NCI-H345 treated with DMSO at 0.1 percent for 48 hours (cell line): Measurements from ENCODE around the gene BCHE.
"Not testable (repeated sequence)": the region's sequence is repeated elsewhere in the genome, so short reads cannot be mapped to it uniquely, and the experiment has no call there.

Experiments used
- DNase-seq: peaks from one replicate; lab custom pipeline; 2025; ENCODE audit not compliant: unreplicated experiment; lab: John Stamatoyannopoulos, UW

The BCHE gene

DNA sequence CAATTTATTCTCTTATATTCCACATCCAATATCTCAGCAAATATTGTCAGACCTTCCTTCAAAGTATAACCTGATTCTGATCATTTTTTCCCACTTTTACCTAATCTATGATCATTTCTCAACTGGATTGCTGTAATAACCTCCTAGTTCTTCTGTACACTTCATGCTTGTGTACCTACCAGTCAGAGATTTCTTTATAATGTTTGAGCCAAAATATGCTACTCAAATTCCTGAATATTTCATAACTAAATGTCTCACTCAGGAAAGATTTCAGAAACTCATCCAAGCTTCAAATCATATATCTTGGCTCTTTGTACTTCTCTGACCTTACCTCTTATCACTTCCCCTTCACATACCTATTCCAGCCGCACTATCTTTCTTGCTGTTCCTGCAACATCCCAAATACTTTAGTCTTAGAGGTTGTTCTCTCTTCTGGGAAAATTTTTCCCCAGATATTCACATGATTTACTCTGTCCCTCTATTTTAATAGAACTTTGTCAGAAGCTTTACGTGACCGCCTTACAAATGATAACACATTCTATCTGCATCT, 20.0 kb downstream of the BCHE start:
- no peak for DNase-seq

DNA sequence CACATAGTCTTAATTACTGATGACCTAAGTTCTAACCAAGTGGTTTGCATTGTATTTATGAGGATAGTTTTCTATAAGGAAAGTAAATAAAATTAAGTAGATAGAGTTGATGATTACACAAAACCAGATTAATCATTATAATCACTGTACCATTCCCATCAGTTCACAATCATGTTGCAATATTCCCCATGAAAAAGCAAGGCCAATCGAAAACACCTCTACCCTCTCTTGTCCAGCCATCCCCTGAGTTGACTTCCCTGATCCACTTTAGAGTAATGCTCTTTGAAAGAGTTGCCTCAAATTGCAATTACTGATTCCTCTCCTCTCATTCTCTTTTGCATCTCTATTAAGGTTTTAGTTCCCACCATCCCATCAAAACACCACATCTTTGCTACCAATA, 21.0 kb downstream of the BCHE start:
- no peak for DNase-seq

DNA sequence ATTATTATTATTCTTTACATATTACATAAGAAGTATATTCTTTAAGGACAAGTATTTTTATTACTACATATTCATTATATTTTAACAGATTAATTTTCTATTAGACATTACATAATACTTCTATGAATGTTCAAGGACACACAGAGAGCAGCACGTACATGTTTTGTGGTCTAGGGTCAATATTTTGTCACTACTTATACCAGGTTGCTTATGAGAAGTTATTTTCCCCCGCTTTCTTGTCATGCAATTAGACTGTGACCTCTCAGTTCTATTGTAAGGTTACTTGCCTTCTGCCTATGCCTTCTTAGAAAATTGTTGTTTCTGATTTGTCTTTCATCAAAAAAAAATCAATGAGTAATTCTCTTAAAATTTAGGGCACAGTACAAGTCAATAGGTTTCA, 21.5 kb downstream of the BCHE start:
- DNase-seq = no peak

DNA sequence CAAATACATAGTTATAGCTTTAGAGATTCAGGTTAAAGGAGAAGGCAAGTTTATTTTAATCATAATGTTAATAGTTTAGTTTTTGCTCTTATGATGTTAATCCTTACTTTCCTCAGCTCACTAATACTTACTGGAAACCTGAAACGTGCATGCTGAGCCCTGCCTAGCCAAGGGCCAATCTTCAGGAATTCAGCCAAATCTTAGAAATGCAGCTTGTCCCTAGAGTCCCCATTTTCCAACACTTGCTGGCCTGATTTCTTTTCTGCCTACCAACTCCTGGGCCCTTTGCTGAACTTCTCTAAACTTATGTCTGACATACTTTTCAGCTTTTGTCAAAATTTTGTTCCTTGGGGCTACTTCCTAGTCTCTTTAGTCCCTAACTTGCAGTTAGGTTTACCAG, 22.8 kb downstream of the BCHE start:
- no peak for DNase-seq

DNA sequence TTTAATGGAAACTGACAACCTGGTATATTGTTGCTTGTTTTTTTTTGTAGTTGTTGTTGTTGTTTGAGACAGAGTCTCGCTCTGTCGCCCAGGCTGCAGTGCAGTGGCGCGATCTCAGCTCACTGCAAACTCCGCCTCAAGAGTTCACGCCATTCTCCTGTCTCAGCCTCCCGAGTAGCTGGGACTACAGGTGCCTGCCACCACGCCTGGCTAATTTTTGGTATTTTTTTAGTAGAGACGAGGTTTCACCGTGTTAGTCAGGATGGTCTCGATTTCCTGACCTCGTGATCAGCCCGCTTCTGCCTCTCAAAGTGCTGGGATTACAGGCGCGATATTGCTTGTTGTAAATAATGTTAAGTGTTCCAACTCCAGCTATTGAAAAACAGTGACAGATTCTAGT, 29.3 kb downstream of the BCHE start:
- not testable (repeated sequence) for DNase-seq

DNA sequence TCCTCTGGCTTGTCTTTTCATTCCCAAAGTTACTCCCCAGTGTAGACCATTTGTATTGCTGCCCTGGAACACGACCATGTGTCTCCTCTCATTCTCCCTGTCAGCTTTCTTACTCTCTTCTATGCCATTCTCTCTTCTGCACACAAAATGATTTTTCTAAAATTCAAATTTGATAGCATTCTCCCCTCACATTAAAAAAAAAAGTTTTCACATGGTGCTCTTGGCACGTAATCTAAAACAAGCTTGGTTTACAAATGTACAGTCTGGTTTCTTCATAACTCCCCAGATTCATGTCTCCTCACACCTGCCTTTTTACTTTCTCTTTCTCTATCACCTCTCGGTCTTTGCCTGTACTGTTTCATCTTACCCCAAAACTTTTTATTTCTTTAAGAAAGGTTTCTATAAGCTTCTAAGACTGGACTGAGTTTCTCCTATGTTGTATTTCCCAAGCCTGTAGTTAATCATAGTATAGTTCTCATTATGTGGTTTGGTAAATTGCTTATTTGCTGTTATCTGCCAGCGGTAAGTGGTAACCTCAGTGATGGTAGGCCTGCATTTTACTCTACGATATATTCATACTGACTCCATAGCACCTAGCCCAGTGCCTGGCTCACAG, 31.2 kb downstream of the BCHE start:
- no peak for DNase-seq

DNA sequence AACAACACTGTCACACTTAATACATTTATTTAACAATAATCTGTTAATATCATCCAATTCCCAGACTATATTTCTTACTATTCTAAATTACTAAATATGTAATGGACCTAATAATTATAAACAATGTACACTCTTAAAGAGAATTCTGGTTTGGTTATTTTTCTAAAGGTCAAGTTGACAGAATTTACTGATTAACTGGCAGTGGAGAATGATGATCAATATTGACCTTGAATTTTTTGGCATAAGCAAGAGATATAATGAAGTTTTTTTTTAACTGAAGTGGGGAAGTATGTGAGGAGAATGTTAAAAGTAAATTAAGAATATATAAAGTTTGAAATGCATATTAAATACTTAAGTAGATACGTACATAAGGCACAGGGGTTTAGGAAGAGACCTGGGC, 33.8 kb downstream of the BCHE start:
- DNase-seq = no peak

DNA sequence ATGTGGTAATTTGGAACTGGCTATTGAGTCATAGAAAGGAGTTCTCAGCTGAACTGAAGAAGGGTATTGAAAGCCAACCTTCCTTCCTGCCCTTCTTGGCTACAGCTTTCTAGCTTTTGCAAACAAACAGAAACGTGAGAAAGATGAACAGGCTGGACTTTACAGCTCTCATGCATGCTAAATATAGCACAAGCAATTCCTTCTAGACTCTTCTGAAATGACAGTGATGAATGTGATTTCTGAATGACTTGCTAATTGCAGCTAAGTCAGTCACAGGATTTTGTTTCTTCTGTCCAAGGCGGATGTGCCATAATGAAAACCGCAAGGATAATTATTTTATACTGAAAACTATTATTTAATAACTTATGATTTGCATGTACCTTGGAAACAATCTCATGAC, 36.3 kb downstream of the BCHE start:
- no peak for DNase-seq

DNA sequence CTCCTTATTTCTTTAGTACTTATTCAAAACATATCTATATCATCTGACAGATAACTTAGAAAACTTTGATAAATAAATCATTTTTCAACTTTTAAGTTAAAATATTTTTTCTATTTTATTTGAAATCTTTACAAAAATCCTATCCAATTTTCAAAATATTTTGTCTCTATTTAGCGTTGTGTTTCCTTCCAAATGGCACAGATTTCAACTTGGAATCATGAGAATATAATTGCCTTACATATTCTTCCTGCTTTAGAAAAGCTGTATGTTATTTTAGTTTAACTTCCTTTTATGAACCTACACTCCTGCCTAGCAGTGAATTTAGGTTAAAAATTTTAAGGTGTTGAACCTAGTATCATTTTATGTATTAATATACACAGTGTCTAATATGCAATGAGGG, 38.2 kb downstream of the BCHE start:
- DNase-seq = no peak

DNA sequence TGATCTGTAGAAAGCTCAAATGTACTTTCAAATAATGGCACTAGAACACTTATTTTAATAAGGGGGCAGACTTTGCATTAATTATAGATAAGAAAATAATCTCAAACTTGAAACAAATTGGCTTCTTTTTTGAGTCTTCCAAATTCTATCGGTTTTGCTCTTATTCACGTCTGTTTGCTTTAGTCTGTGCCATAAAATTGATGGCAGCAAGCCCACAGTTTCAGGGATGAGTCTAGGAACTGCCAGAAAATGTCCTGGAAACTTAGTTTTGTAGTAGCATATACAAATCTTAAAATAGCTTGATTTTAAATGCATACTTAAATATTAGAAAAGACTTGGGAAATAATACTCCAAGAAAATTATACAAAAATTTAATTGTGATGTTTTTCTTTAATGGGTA, 39.7 kb downstream of the BCHE start:
- no peak for DNase-seq

DNA sequence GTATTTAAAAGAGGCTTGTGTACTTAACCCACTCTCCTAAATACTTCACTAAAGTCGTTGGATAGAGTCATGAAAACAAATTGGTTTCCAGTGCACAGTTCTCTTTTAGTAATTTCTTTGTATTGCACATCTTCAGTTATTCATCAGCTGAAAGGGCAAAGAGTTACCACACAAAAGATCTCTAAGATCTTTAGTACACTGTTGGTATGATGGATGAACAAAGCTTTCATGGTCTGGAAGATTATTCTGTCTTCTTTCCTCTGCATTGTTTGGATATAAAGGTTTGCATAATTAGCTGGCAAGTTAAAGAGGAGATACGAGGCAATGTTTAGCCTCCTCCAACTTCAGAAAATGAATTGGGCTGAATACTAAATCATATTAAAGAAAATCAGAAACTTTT, 40.5 kb downstream of the BCHE start:
- DNase-seq = no peak

DNA sequence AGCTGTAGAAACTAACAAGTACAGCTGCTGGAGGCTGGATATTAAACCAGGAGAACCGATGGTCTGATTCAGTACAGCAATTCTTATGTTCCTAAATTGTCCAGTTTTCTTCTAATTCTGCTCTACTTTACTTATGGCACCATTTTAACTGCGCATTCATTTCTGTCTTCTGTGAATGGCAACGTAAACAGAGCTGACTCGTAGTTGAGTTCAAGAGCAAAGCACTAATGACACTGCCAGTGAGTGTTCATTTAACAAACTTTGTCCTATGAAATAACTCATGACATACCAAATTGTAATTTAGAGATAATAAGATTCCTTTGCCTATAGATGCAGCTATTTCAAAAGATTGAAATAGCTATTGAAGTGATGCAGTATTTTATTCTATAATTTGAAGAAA, 48.7 kb downstream of the BCHE start:
- DNase-seq = no peak

DNA sequence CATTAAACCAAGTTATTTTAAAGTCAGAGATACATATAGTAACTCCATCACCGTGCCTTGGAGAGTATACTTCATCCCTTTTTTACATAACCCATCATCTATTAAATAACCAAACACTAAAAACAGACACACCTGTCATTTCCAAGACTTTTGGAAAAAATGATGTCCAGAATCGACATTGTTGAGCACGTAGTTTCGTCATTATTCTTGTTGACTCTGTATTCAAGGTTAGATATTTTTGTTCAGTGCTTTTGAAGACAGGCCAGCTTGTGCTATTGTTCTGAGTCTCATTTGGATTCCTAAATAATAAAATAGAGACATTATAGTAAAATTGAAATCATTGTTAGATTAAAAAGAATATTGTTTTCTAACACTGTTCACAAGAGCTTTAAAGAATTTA, 51.2 kb downstream of the BCHE start:
- DNase-seq = no peak

DNA sequence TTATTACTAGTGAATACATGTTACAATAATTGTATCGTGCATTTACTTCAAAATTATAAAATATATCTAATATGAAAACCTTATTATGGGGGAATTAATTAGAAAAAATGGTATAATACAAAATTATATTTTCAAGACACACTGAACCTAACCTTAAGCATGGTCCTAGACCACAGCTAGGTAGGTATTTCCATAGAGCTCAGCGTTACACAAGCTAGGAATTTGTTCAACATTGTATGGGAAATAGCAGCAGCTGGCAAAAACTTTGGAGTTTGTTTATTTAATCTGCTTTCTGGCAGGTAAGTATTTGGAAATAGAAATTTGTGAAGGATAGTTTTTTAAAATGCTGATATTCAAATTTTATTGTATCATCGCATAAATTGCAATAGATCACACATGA, 52.9 kb downstream of the BCHE start:
- no peak for DNase-seq

DNA sequence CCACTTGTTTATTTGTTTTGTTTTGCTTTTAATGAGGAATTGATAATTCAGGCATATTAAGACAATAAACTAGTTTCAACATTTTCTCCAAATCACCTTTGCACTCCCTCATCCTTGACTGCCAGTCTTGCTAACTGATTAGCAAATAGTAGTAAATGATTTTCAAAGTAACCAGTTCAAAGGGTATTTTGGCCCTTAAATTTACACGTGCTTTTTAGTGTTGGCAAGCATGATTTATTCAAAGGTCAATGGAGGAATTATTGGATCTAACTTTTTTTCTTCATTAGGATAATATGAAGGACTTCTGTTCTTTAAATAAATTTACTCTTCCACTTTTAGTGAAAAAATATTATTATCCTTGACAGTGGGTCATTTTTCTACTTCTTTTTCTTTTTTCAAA, 53.8 kb downstream of the BCHE start:
- DNase-seq = no peak

DNA sequence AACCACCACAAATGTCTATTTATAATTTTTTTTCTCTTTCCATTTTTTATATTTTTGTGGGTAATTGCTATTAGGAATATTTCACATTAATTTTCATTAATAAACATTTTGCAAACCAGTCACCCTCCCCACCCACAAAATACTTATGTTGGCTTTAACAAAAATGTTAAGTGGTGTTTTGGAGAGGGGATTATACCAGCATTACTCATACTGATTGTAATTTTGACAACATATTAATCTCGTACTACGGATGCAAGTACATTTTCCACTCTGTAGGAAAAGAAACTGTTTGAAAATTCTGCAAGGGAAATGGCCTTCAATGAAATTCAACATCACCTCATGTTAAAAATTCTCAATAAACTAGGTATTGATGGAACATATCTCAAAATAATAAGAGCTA, 58.3 kb downstream of the BCHE start:
- DNase-seq = no peak

DNA sequence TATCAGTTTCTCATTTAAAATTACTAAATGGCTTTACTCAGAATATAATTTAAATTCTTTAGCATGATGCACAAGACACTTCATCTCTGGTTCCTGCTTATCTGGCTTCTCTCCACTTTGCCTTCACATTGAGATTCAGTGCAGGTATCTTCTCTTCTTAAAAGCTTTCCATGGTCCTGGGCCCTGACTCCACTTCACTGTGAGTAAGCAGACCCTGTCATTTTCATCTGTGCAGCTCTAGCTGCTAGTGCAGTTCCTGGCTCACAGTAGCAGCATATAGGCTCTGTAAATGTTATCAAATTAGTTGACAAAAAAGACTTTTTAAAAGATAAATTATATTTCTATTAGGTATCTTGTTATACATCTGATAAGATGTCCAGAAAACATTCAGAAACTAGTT, 58.8 kb downstream of the BCHE start:
- DNase-seq = no peak

DNA sequence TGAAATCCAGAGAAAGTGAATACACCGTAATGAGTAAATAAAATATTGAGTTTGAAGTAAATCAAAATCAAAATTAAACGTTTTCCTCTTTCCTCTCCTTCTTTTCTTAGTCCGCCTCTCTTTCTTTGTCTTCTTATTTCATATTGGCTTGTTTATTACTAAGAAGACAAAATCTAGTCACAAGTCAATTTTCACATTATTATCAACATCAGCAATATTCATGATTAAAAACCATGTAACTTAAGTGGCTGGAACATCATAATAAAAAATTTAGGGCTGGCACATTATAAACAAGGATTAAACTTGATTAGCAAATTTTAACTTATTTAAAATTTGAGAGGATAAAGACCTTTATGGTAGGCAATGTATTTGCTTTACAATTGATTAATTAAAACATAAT, 61.4 kb downstream of the BCHE start:
- DNase-seq = no peak

DNA sequence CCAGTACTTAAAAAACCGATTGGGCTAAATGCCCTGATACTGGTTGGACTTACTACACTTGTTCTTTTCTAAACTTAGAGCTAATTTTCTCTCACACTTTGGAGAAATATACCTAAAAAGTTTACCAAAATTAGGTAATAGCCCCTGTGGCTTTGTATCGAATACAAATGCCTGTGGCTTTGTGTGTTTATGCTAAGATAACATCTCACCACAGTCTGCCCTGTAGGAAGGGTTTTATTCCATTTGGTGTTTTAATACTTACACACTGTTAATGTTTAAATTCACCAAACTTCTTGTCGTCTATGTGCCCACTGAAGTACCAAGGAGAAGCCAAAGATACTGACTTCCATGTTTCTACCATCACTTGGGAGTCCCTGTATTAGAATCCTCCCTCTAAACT, 66.4 kb downstream of the BCHE start:
- no peak for DNase-seq

DNA sequence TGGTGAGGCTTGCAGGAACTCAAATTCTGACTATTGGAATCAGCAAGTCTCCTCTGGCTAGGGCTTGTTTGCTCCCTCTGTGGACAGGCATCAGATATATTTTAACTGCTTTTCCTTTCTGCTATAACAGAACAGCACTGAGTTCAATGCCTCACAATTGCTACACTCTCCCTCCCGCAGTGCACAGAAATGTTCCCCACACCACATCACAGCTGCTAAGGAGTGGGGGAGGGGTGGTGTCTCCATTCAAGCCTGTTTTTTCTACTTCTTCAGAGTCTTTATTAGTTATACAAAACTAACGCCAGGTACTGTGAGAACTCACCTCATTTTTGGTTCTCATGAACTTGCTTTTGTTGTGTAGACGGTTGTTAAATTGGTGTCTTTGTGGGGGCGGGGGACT, 68.5 kb downstream of the BCHE start:
- DNase-seq = no peak

DNA sequence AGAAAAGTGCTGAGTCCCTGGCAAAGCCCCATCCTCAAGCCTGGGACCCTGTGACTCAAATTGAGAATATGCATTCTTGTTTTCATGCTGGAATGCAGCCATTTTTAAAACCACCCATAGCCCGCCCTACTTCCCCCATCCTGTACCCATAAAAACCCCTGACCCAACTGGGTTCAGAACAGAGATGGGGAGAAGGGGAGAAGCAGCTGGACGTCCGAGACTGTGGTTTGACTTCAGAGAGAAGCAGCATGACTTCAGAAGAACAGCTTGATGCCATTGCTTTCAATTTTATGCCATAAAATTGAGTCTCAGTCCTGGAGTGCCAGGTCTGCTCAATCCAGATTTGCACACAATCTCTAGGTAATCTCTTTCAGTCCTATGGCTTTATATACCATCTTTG, 78.2 kb downstream of the BCHE start:
- no peak for DNase-seq

DNA sequence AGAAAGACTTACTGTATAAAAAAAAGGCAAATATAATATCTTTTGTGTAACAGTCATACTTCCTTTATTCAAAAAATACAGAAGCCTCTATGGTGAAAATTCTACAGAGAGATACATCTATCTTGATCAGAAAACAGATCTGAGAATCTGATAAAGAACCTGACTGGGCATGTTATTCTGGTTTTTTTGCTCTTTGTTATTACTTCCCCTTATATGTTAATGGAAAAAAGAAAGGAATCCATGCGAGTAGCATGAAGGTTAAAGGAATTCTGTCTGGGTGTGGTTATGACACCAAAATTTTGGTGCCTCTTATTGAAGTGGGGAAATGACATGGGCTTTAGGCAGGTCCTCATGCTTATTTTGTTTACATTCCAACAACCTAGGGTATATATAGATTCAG, 81.7 kb downstream of the BCHE start:
- no peak for DNase-seq

DNA sequence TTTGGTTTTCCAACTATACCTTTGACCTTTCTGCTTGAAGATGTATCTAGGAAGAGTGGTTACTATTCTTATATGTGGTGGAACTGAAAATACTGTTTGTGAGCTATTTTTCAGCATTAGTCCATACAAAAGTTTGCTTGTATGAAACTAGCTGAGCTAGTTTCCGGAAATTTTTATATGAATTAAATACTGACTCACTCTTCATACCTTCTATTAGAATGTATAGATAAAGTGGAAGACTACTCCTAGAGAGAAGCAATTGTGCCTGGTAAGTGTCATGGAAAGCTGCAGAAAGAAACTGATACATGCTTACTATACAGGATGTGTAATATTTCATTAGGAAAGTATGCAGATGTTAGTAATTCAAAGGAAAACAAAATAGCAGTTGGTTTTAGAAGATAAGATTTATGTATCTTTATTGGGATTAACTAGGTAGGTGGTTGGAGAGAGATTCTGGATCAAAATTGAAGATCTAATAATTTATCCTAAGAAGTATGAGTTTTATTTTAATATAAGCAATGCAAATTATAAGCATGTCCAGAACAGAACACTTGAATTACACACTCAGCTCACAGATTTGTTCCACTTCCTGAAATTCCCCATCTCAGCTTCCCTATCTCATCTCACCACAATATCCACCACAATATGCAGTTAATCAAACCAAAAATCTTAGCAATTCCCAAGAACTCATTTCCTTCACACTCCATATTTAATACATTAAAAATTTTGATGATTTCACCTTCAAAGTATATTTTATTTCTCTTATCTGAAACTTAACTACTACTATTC, 82.8 kb downstream of the BCHE start:
- DNase-seq = no peak
